Endodermal cell (in vitro differentiated cells): ENCODE results near the gene GPC6. TPM values are rescaled to one million over a fixed set of nuclear protein-coding genes. Genes with fewer than 3 reads are reported as not detected.

Experiments
- DNase-seq: peaks from one replicate; pipeline ENCODE4 v3.0.0-alpha.2; 2017
- H3K27ac ChIP-seq: 2 replicates; pipeline ENCODE4 v1.5.1; 2013; ENCODE audit warnings: mild to moderate bottlenecking, low read depth, low read length, moderate library complexity
- H3K27me3 ChIP-seq: 2 replicates; pipeline ENCODE4 v1.6.1; 2013; ENCODE audit warnings: mild to moderate bottlenecking, low read length, moderate library complexity; ENCODE audit not compliant: insufficient read depth, control insufficient read depth, poor library complexity, severe bottlenecking
- H3K36me3 ChIP-seq: 2 replicates; pipeline ENCODE4 v1.7.0; 2013; ENCODE audit warnings: mild to moderate bottlenecking, low read length, moderate library complexity; ENCODE audit not compliant: control insufficient read depth, insufficient read depth
- H3K4me1 ChIP-seq: one replicate; pipeline ENCODE4 v1.7.0; 2013; ENCODE audit warnings: low read length; ENCODE audit not compliant: control insufficient read depth, insufficient read depth
- H3K4me3 ChIP-seq: 2 replicates; pipeline ENCODE4 v1.5.1; 2013; ENCODE audit warnings: mild to moderate bottlenecking, low read length, moderate library complexity
- H3K9ac ChIP-seq: 2 replicates; pipeline ENCODE4 v1.6.1; 2013; ENCODE audit warnings: mild to moderate bottlenecking, low read length, moderate library complexity; ENCODE audit not compliant: poor library complexity, severe bottlenecking; ENCODE audit errors: extremely low read depth
- H3K9me3 ChIP-seq: 2 replicates; pipeline ENCODE4 v1.6.1; 2013; ENCODE audit warnings: mild to moderate bottlenecking, low read length, moderate library complexity; ENCODE audit not compliant: control insufficient read depth
- H3K27ac Mint-ChIP-seq: 2 replicates; pipeline ENCODE4 v1.8.0; 2020; ENCODE audit warnings: mixed read lengths
- H3K27me3 Mint-ChIP-seq: 2 replicates; pipeline ENCODE4 v1.8.0; 2021; ENCODE audit warnings: mild to moderate bottlenecking, mixed read lengths; ENCODE audit not compliant: insufficient read depth
- H3K36me3 Mint-ChIP-seq: 2 replicates; pipeline ENCODE4 v1.8.0; 2020; ENCODE audit warnings: low read depth, mixed read lengths
- H3K4me1 Mint-ChIP-seq: 2 replicates; pipeline ENCODE4 v1.8.0; 2020; ENCODE audit warnings: mixed read lengths
- H3K4me3 Mint-ChIP-seq: 2 replicates; pipeline ENCODE4 v1.8.0; 2020; ENCODE audit warnings: mild to moderate bottlenecking, moderate library complexity, mixed read lengths
- H3K9me3 Mint-ChIP-seq: 2 replicates; pipeline ENCODE4 v1.8.0; 2020; ENCODE audit warnings: mild to moderate bottlenecking, mixed read lengths
- CTCF ChIP-seq: fragments of 200-600 bp; sonication (generic); conservative IDR thresholded peaks from 2 replicates; pipeline ENCODE4 v1.5.0; 2021; ENCODE audit warnings: antibody characterized with exemption, mild to moderate bottlenecking
- WGBS, 2 experiments: methylation state at CpG; one replicate each; pipeline versions ENCODE4 v1.1.5 to v1.1.7; 2013; ENCODE audit warnings: missing lambda C conversion rate in 2 of 2, mixed read lengths in 1 of 2; ENCODE audit not compliant: insufficient coverage in 1 of 2, insufficient read length in 1 of 2; 5-methylcytosine and 5-hydroxymethylcytosine counted together
- total RNA-seq, 2 donors: library from RNA; stranded (reverse); fragmentation: NEBNext Ultra II Directional in 1 of 2; extraction: Animal tissue kit (Norgen Biotek cat#: 25700) in 1 of 2; gene quantifications; 2 replicates in 1 of 2; 3 replicates in 1 of 2; pipeline ENCODE4 v1.2.1, GENCODE V29; 2021

The GPC6 gene
- total RNA-seq, 2 donors from 2014 or later = 69.6 to 80.4 TPM

GRCh38 chr13:93289842-93290241, 63.2 kb downstream of the GPC6 start:
- WGBS, 2 experiments = 95 to 100% methylated on average over 1 of the region's 1 CpG
- no peak overlapping the region for H3K27ac Mint-ChIP-seq
- H3K27ac ChIP-seq = no peak overlapping the region
- H3K4me1 ChIP-seq = peaks cover 2% of the 10 kb centered on the region
- H3K4me3 ChIP-seq = no peak overlapping the region
- peaks cover 33% of the 10 kb centered on the region for H3K4me1 Mint-ChIP-seq
- DNase-seq = no peak
- peaks cover 6% of the 10 kb centered on the region for H3K36me3 ChIP-seq
- H3K36me3 Mint-ChIP-seq = no peaks in the 10 kb centered on the region
- no peaks in the 10 kb centered on the region for H3K9me3 ChIP-seq
- no peak overlapping the region for H3K4me3 Mint-ChIP-seq
- TF ChIP-seq CTCF = no peak
- H3K9ac ChIP-seq = no peak overlapping the region
- no peaks in the 10 kb centered on the region for H3K9me3 Mint-ChIP-seq
- H3K27me3 ChIP-seq = no peaks in the 10 kb centered on the region
- no peaks in the 10 kb centered on the region for H3K27me3 Mint-ChIP-seq

GRCh38 chr13:93290503-93290902, 63.9 kb downstream of the GPC6 start:
- Histone ChIP-seq H3K4me3 (no peak overlapping the region), H3K27ac (no peak overlapping the region), H3K36me3 (peaks cover 6% of the 10 kb centered on the region), H3K4me1 (peaks cover 2% of the 10 kb centered on the region), H3K9ac (no peak overlapping the region), H3K27me3 (no peaks in the 10 kb centered on the region), H3K9me3 (no peaks in the 10 kb centered on the region)
- Mint-ChIP-seq H3K4me3 (no peak overlapping the region), H3K9me3 (no peaks in the 10 kb centered on the region), H3K36me3 (no peaks in the 10 kb centered on the region), H3K27me3 (no peaks in the 10 kb centered on the region), H3K27ac (no peak overlapping the region), H3K4me1 (peaks cover 33% of the 10 kb centered on the region)
- no peak for DNase-seq
- TF ChIP-seq CTCF = no peak

GRCh38 chr13:93292366-93292765, 65.8 kb downstream of the GPC6 start:
- Histone ChIP-seq H3K4me1 (peaks cover 2% of the 10 kb centered on the region), H3K9ac (no peak overlapping the region), H3K27me3 (no peaks in the 10 kb centered on the region), H3K27ac (no peak overlapping the region), H3K4me3 (no peak overlapping the region), H3K36me3 (peaks cover 11% of the 10 kb centered on the region), H3K9me3 (no peaks in the 10 kb centered on the region)
- no peak overlapping the region for H3K4me3 Mint-ChIP-seq
- no peaks in the 10 kb centered on the region for H3K27me3 Mint-ChIP-seq
- no peak for DNase-seq
- no peak overlapping the region for H3K27ac Mint-ChIP-seq
- H3K4me1 Mint-ChIP-seq = peaks cover 36% of the 10 kb centered on the region
- no peaks in the 10 kb centered on the region for H3K9me3 Mint-ChIP-seq
- no CpG with 5 or more reads among the region's 1 CpG for WGBS, 2 experiments
- no peak for TF ChIP-seq CTCF
- no peaks in the 10 kb centered on the region for H3K36me3 Mint-ChIP-seq
